ENCODE results near the gene SLC35B2. TPM values are rescaled to one million over a fixed set of nuclear protein-coding genes. Genes with fewer than 3 reads are reported as not detected.
"Not testable (repeated sequence)": the region's sequence is repeated elsewhere in the genome, so short reads cannot be mapped to it uniquely, and the experiment has no call there.

SLC35B2 gene
- total RNA-seq, 1 experiment from 2014 or later, result 221 TPM

DNA sequence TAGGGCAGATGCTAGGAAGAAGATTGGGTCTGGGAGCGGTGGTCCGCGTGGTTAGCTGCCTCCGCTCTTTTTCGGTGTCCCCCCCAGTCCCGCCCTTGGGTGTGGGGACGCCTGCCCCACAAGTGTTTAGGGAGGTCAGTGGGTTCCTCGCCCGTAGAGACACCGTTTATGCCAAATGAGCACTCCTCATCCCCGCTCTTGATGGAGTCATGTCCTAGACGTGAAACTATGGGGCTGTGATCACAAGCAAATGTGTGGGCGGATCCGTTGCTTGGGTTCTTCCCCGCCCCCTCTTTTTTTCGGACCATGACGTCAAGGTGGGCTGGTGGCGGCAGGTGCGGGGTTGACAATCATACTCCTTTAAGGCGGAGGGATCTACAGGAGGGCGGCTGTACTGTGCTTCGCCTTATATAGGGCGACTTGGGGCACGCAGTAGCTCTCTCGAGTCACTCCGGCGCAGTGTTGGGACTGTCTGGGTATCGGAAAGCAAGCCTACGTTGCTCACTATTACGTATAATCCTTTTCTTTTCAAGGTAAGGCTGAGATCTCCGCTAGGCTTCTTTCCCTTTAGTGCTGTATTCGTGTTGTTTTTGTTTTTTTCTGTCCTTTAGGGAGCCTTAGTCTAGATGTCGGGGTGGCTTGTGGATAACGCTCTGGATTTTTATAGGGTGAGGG lies 10.5 kb downstream of the SLC35B2 start, which contains the start of gene HSP90AB1:
Gene HSP90AB1 (plus strand): TSS at position 439 of the 675 bp plus-strand sequence. CDS start 1,529 bp downstream, outside the sequence.
- in situ Hi-C loops (cut with HindIII; ENCODE audit: low pct_unique_long_range_greater_than_20kb, low sequenced_read_pairs), result no loop called here
- DNase-seq (ENCODE audit: low read depth), result peak; percentile 99

DNA sequence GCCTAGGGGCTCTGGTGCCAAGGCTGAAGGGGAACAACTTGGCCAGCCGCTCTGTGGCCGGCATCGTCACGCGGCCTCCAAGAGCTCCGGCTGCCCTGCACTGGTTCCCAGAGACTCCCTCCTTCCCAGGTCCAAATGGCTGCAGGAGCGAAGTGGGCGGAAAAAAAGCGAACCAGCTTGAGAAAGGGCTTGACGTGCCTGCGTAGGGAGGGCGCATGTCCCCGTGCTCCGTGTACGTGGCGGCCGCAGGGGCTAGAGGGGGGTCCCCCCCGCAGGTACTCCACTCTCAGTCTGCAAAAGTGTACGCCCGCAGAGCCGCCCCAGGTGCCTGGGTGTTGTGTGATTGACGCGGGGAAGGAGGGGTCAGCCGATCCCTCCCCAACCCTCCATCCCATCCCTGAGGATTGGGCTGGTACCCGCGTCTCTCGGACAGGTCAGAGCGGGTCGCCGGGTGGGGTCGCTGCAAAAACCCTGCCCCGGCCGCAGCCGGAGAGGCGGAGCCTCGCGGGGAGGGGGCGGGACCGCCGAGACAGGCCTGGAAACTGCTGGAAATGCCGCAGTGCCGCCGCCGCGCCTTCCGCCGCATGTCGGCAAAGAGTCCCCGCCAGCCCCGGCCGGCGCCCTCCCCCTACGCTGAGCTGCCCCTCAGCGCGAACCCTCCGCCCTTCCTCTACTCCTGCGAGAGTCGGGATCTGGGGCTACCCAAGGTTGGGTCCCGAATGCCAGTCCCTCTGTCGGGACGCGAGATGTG lies 11.2 kb downstream of the SLC35B2 start:
- in situ Hi-C loops (cut with HindIII; ENCODE audit: low pct_unique_long_range_greater_than_20kb, low sequenced_read_pairs), result no loop called here
- peak; percentile 94 for DNase-seq (ENCODE audit: low read depth)

DNA sequence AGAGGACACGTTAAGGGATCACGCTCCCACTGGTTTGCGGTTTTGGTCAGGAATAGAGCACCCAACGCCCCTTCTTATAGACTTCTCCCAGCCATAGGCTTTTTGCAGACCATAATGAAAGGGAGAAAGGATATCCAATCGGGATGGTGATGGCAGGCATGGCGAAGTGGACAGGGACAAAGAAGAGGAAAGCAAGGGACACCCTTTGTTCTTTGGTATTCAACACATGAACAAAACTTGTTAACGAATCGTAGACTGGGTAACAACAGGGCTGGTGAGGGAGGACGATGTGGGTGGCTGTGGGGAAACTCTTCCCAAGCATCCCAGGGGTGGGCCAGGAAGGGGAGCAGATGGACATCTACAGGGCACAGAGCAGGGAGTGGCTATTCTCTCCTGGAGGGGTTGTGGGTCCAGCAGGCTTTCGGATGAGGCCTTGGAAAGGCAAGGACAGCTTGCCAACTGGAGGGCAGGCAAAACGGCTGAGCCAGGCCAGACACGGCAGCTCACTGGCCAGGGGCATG lies 11.9 kb downstream of the SLC35B2 start:
- in situ Hi-C loops (cut with HindIII; ENCODE audit: low pct_unique_long_range_greater_than_20kb, low sequenced_read_pairs), result no loop called here
- DNase-seq (ENCODE audit: low read depth), result no peak

DNA sequence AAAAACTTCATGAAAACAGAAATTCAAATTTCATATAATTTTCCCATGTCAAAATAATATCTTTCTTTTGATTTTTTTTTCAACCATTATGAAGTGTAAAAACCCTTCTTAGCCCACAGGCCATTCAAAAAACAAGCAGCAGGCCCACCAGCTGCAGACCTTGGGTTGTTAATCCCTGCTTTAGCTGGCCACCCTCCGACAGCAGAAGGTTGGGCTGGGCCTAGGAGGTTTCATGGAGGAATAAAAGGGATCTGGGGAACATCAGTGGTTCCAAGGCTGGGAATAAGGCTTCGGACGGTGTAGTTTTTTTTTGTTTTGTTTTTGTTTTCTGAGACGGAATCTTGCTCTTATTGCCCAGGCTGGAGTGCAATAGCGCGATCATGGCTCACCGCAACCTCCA lies 14.0 kb downstream of the SLC35B2 start:
- in situ Hi-C loops (cut with HindIII; ENCODE audit: low pct_unique_long_range_greater_than_20kb, low sequenced_read_pairs), result no loop called here
- no peak for DNase-seq (ENCODE audit: low read depth)

DNA sequence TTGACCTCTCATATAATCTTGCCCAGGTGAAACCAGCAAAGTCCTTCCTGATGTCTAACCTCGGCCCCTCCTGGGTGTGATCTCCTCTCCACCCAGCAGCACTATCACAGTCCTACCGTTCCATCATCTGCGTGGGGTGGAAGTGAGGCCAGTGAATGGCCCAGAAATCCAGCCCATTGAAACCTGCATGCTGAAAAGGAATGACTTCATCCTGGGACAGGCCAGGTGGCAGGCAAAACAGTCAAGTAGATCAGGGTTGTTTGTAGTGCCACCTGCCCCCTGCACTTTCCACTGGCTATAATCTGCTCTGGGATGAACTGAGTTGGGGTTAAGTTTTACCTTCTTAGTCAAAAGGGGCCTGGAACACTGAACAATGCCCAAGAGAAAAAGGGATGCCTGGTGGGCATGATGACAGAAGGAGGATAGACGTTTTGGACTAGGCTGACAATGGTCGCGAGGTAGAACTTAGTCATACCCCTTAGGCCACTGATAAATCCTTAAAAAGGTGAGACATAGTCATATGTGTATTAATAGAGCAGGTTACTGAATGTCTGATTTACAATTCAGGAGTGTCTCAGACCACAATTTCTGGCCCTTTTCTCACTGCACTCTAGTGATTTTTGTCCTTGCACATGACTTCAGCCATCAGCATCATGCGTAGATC lies 18.5 kb downstream of the SLC35B2 start:
- in situ Hi-C loops (cut with HindIII; ENCODE audit: low pct_unique_long_range_greater_than_20kb, low sequenced_read_pairs), result no loop called here
- DNase-seq (ENCODE audit: low read depth), result no peak

DNA sequence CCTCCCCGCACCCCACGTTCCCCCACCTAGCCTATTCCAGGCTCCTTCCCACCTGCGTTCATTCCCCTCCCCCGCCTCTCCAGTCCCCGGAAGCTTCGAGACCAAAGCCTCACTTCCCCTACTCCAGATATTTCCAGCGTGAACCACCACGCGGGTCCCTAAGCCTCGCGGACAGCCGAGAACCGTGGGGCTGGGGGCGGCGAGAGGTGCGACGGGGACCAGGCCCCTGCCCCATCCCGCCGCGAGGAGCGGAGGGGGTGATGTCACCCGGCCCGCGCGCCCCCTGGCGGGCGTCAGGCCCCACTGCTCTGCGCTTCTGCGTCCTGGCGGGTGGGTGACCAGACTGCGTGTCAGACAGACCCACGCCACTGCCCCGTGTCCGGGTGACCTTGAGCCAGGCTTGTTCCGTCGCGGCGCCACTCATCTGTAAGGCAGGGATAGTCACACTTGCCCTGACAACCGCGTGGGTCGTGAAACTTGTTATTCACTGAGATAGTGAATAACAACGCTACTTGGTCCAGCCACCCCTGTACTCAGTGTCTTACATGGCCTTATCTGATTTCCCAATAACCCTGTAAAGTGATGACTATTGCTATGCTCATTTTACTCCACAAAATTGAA lies 19.4 kb downstream of the SLC35B2 start:
- DNase-seq (ENCODE audit: low read depth), result peak; percentile 81
- in situ Hi-C loops (cut with HindIII; ENCODE audit: low pct_unique_long_range_greater_than_20kb, low sequenced_read_pairs), result no loop called here

DNA sequence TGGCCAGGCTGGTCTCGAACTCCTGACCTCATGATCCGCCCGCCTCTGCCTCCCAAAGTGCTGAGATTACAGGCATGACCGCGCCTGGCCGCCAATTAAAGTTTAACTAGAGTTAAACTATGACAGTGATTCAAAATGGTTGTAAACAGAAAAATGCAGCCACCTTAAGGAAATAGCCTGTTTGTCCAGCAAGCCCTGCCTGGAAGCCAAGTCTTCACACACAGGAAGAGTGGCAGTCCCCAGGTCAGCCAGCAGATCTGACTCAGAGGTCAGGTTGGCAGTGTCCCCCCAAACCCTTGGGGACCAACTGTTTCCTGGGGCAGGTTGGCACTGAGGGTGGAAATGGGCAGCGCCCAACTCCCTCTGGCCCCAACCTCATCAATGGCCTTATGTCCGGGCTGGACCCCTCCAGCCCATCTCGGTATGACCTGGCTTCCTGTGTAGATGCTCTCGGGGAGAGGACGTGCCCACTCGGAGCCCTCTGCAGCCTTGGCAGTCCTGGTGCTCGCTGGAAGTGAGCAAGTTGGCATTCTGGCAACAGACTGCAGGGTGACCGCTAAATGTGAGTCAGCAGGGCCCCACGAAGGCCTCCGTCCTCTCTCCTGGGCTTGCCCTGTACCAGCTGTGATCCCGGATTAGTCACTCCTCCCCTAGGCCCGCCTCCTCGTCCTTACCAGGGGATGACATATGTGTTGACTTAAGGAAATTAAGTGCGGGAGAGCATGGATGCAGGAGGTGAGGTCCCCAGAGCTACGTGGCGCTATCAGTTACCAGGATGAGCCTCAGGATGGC lies 20.1 kb downstream of the SLC35B2 start:
- peak; percentile 99 for DNase-seq (ENCODE audit: low read depth)
- in situ Hi-C loops (cut with HindIII; ENCODE audit: low pct_unique_long_range_greater_than_20kb, low sequenced_read_pairs), result no loop called here

DNA sequence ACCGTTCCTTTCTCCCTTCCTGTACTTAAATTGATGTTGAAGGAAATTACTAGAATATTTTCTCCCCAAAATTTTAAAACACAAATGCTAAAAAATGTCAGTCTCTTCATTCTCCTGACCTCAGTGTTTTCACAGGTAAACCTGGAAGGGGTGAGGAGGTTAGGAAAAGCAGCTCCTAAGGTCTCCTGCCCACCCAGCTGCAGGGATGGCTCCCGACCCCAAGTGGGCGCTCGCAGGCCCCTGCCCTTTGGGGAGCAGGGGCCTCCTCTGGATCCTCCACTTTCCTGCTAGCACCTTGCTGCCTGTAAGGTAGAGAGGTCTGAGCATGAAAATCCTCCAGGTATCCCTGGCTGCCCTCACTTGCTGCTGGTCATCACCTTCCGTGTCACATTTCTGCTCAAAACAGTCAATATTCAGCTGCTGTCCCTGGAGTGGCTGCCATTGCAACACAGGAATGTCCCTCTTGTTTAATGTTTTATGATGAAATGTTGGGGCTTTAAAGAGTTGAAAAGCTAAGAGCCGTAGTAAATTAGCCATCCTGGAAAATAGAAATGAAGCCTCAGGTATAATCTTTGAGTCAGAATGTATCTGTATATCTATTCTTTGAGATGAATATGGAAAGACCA lies 21.3 kb downstream of the SLC35B2 start:
- in situ Hi-C loops (cut with HindIII; ENCODE audit: low pct_unique_long_range_greater_than_20kb, low sequenced_read_pairs), result no loop called here
- no peak for DNase-seq (ENCODE audit: low read depth)

DNA sequence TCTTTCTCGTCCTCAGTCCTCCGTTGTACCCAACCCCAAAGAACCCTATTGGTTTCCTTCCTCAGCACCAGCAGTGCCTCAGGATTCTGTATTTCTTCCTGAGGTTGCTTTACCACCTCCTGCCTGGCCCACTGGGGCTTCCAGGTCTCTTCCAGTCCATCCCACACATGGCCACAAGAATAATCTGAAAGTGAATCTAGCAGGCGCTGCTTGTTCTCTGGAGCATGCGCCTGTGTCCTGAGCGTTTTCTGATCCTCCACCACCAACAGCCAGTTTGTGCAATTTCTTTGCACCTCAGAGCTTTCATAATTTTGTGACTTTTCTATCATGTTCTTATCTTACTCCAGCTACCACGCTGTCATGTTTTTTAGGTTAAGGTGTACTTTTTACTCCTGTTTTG lies 22.1 kb downstream of the SLC35B2 start:
- DNase-seq (ENCODE audit: low read depth), result no peak
- in situ Hi-C loops (cut with HindIII; ENCODE audit: low pct_unique_long_range_greater_than_20kb, low sequenced_read_pairs), result no loop called here

GRCh38 chr6:44234101-44235025 lies 23.0 kb downstream of the SLC35B2 start:
- in situ Hi-C loops (cut with HindIII; ENCODE audit: low pct_unique_long_range_greater_than_20kb, low sequenced_read_pairs), result no loop called here

GRCh38 chr6:44233567-44234100 lies 23.7 kb downstream of the SLC35B2 start:
- in situ Hi-C loops (cut with HindIII; ENCODE audit: low pct_unique_long_range_greater_than_20kb, low sequenced_read_pairs), result no loop called here
- no peak for DNase-seq (ENCODE audit: low read depth)

More at GRCh38 chr6:44234101-44235025, 23.0 kb downstream of the SLC35B2 start:
- peak; percentile 80 for DNase-seq (ENCODE audit: low read depth)

GRCh38 chr6:44232676-44233566 lies 24.4 kb downstream of the SLC35B2 start:
- in situ Hi-C loops (cut with HindIII; ENCODE audit: low pct_unique_long_range_greater_than_20kb, low sequenced_read_pairs), result no loop called here
- DNase-seq (ENCODE audit: low read depth), result no peak

- in situ Hi-C loops (cut with HindIII; ENCODE audit: low pct_unique_long_range_greater_than_20kb, low sequenced_read_pairs); DNase-seq (ENCODE audit: low read depth): not testable (repeated sequence)
Measured at GRCh38 chr6:44231426-44231825, 25.9 kb downstream of the SLC35B2 start.

- in situ Hi-C loops (cut with HindIII; ENCODE audit: low pct_unique_long_range_greater_than_20kb, low sequenced_read_pairs), result no loop called here
- no peak for DNase-seq (ENCODE audit: low read depth)
Measured at GRCh38 chr6:44230034-44230675, 27.2 kb downstream of the SLC35B2 start.

Data from Caki2 (cell line).